Calu3 (cell line): ENCODE results near the gene PREX1. TPM values are rescaled to one million over a fixed set of nuclear protein-coding genes. Genes with fewer than 3 reads are reported as not detected.

Experiments
- BruUV-seq: library from RNA; stranded (reverse); fragments of 400-500 nt; replicated peaks from 2 replicates; lab custom pipeline; 2021; lab: Mats Ljungman, UMichigan
- CTCF ChIA-PET: fragments of 300-600 bp; sonication (Branson Sonifier 250); formaldehyde crosslinking; loops from one replicate; lab custom pipeline; 2022; ENCODE audit warnings: antibody characterized with exemption; lab: Charles Lee
- DNase-seq: peaks from one replicate; pipeline ENCODE4 v3.0.0; 2022
- H3K27ac Mint-ChIP-seq: one replicate; pipeline ENCODE4 v1.8.0; 2022; ENCODE audit warnings: mixed read lengths; ENCODE audit not compliant: unreplicated experiment
- H3K27me3 Mint-ChIP-seq: one replicate; pipeline ENCODE4 v1.8.0; 2022; ENCODE audit warnings: mixed read lengths; ENCODE audit not compliant: unreplicated experiment
- H3K36me3 Mint-ChIP-seq: one replicate; pipeline ENCODE4 v1.8.0; 2022; ENCODE audit warnings: mild to moderate bottlenecking, moderate library complexity, mixed read lengths; ENCODE audit not compliant: insufficient read depth, unreplicated experiment
- H3K4me1 Mint-ChIP-seq: one replicate; pipeline ENCODE4 v1.8.0; 2022; ENCODE audit warnings: mild to moderate bottlenecking, low read depth, mixed read lengths; ENCODE audit not compliant: unreplicated experiment
- H3K4me3 Mint-ChIP-seq: one replicate; pipeline ENCODE4 v1.8.0; 2022; ENCODE audit warnings: mild to moderate bottlenecking, low read depth, moderate library complexity, mixed read lengths; ENCODE audit not compliant: unreplicated experiment
- H3K9me3 Mint-ChIP-seq: one replicate; pipeline ENCODE4 v1.8.0; 2022; ENCODE audit warnings: low read depth, mixed read lengths; ENCODE audit not compliant: unreplicated experiment
- CTCF ChIP-seq: fragments of 200-600 bp; IDR thresholded peaks from one replicate; pipeline ENCODE4 v1.8.0; 2022; ENCODE audit warnings: antibody characterized with exemption; ENCODE audit not compliant: unreplicated experiment
- intact Hi-C: fragments of 100-400 bp; cut with micrococcal nuclease; formaldehyde crosslinking; loops from one replicate; pipeline ENCODE4 v1.10.0; 2022; ENCODE audit not compliant: unreplicated experiment
- total RNA-seq: library from RNA; stranded (reverse); gene quantifications from 2 replicates; pipeline ENCODE4 v1.2.3, GENCODE V29; 2022

PREX1 gene
- total RNA-seq, 1 experiment from 2014 or later, result 0.31 TPM

DNA sequence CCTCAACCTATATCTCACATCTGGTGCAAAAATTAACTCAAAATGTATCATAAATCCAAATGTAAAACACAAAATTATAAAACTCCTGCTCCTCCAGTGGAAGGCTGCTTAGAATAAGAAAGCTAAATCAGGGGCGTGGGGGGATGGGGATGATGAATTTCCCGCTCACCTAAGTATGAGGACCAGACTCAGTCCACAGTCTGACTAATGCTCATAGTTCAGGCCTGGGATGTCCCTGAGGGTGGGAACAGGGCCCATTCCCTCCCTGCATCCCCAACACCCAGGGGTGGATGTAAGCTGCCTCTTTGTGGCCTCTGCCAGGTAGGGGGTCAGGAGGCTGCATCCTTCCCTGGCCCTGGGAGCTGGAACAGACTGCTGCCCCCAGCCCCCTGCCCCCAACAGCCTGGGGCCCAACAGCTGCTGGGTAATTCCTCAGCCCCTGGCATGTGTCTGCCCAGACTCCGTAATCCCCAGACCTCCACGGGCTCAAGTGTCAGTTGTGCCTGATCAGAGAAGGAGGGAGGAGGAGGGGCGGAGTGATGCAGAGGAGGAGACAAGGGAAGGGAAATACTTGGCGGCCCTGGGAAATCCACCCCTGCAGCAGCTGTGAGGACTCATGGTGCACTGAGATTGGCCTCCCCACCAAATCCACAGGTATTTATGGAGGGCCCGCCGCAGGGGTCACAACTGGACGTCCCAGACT lies 224.5 kb downstream of the PREX1 start:
- TF ChIP-seq CTCF, result no peak
- CTCF ChIA-PET, result no interaction called here
- BruUV-seq, result no TSS peak
- intact Hi-C loops, result no loop called here
- Mint-ChIP-seq H3K27me3 (peaks cover 63% of the 10 kb centered on the region), H3K36me3 (no peaks in the 10 kb centered on the region), H3K27ac (no peak overlapping the region), H3K4me3 (no peak overlapping the region), H3K4me1 (peaks cover 13% of the 10 kb centered on the region), H3K9me3 (peaks cover 6% of the 10 kb centered on the region)
- no peak for DNase-seq

- H3K27ac Mint-ChIP-seq, result no peak overlapping the region
- H3K27me3 Mint-ChIP-seq, result peaks cover 48% of the 10 kb centered on the region
- no peak for TF ChIP-seq CTCF
- peaks cover 6% of the 10 kb centered on the region for H3K9me3 Mint-ChIP-seq
- intact Hi-C loops, result no loop called here
- no peaks in the 10 kb centered on the region for H3K36me3 Mint-ChIP-seq
- no peak overlapping the region for H3K4me3 Mint-ChIP-seq
- CTCF ChIA-PET, result no interaction called here
- no TSS peak for BruUV-seq
- peaks cover 26% of the 10 kb centered on the region for H3K4me1 Mint-ChIP-seq
- DNase-seq, result no peak
These were observed 226.0 kb downstream of the PREX1 start for GRCh38 chr20:48601798-48602197.

DNA sequence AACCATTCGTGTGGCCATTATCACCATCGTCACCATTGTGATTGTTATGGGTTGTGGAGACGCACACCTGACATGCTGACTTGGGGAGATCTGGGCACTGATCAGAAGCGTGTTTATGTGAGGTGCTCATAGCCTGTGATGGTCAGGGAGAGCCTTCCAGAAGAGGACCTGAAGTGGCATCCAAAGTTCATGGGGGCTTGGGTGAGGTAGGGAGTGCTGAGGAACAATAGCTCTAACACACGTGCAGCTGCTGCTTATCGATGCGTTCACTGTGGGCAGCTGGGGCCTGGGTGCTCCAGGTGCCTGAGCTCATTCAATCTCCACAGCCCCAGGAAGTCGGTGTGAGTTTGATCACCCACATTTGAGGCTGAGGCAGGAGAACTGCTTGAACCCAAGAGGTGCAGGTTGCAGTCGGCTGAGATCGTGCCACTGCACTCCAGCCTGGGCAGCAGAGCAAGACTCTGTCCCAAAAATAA lies 227.3 kb downstream of the PREX1 start:
- no peak overlapping the region for H3K4me3 Mint-ChIP-seq
- DNase-seq, result no peak
- no TSS peak for BruUV-seq
- H3K9me3 Mint-ChIP-seq, result peaks cover 6% of the 10 kb centered on the region
- no peaks in the 10 kb centered on the region for H3K36me3 Mint-ChIP-seq
- H3K4me1 Mint-ChIP-seq, result peaks cover 26% of the 10 kb centered on the region
- no peak for TF ChIP-seq CTCF
- CTCF ChIA-PET, result no interaction called here
- H3K27ac Mint-ChIP-seq, result no peak overlapping the region
- intact Hi-C loops, result no loop called here
- H3K27me3 Mint-ChIP-seq, result peaks cover 45% of the 10 kb centered on the region

- DNase-seq, result no peak
- Mint-ChIP-seq H3K27ac (no peak overlapping the region), H3K36me3 (no peaks in the 10 kb centered on the region), H3K9me3 (peaks cover 6% of the 10 kb centered on the region), H3K27me3 (peaks cover 45% of the 10 kb centered on the region), H3K4me1 (peaks cover 26% of the 10 kb centered on the region), H3K4me3 (no peak overlapping the region)
- no peak for TF ChIP-seq CTCF
- intact Hi-C loops, result no loop called here
- CTCF ChIA-PET, result no interaction called here
- no TSS peak for BruUV-seq
These were observed 227.9 kb downstream of the PREX1 start for GRCh38 chr20:48599748-48600469.
